Neural cell (in vitro differentiated cells): ENCODE measurements around the gene DPF1. TPM values are rescaled to one million over a fixed set of nuclear protein-coding genes. Genes with fewer than 3 reads are reported as not detected.
A peak's percentile ranks its signal among the peaks of the same experiment; 100 is the strongest.

ENCODE experiments used
- H2AFZ ChIP-seq: fragments of 200-600, 300-800 bp; sonication (generic), shearing (Covaris generic); 2 replicates; pipeline ENCODE4 v1.6.0; 2014; ENCODE audit warnings: low read depth, mild to moderate bottlenecking, antibody characterized with exemption, low read length, moderate library complexity
- H3F3A ChIP-seq: fragments of 200-600 bp; shearing (Covaris generic); 2 replicates; pipeline ENCODE4 v1.6.1; 2016; ENCODE audit warnings: mild to moderate bottlenecking, moderate library complexity, mixed read lengths, antibody characterized with exemption, low read length; ENCODE audit not compliant: insufficient read depth, poor library complexity, severe bottlenecking
- H3K27ac ChIP-seq: fragments of 200-600, 300-800 bp; sonication (generic), shearing (Covaris generic); 2 replicates; pipeline ENCODE4 v1.5.1; 2014; ENCODE audit warnings: mild to moderate bottlenecking, low read length, moderate library complexity
- H3K27me3 ChIP-seq: fragments of 300-800, 200-600 bp; sonication (generic), shearing (Covaris generic); 2 replicates; pipeline ENCODE4 v1.6.0; 2014; ENCODE audit warnings: mild to moderate bottlenecking, low read depth, low read length, moderate library complexity; ENCODE audit not compliant: insufficient read depth
- H3K36me3 ChIP-seq: fragments of 300-800, 200-600 bp; sonication (generic), shearing (Covaris generic); 2 replicates; pipeline ENCODE4 v1.5.1; 2014; ENCODE audit warnings: mild to moderate bottlenecking, antibody characterized with exemption, low read length, moderate library complexity; ENCODE audit not compliant: insufficient read depth
- H3K4me2 ChIP-seq: fragments of 300-800, 200-600 bp; sonication (generic), shearing (Covaris generic); 2 replicates; pipeline ENCODE4 v1.6.0; 2014; ENCODE audit warnings: mild to moderate bottlenecking, low read length
- H3K4me3 ChIP-seq: fragments of 300-800, 200-600 bp; sonication (generic), shearing (Covaris generic); 2 replicates; pipeline ENCODE4 v1.5.1; 2014; ENCODE audit warnings: mild to moderate bottlenecking, low read length, moderate library complexity
- H3K79me2 ChIP-seq: fragments of 200-600 bp; shearing (Covaris generic); replicated peaks from 2 replicates; pipeline ENCODE4 v1.6.0; 2014; ENCODE audit warnings: mild to moderate bottlenecking, low read length, moderate library complexity; ENCODE audit not compliant: insufficient read depth
- H3K9ac ChIP-seq: fragments of 300-800, 200-600 bp; sonication (generic), shearing (Covaris generic); 2 replicates; pipeline ENCODE4 v1.6.1; 2016; ENCODE audit warnings: mild to moderate bottlenecking, low read length, mixed read lengths
- H3K9me2 ChIP-seq: fragments of 200-600 bp; shearing (Covaris generic); 2 replicates; pipeline ENCODE4 v1.6.1; 2016; ENCODE audit warnings: mild to moderate bottlenecking, low read length, mixed read lengths; ENCODE audit not compliant: insufficient read depth
- H3K9me3 ChIP-seq: fragments of 200-600, 300-800 bp; sonication (generic), shearing (Covaris generic); 2 replicates; pipeline ENCODE4 v1.6.1; 2016; ENCODE audit warnings: mild to moderate bottlenecking, mixed run types, low read length, moderate library complexity, mixed read lengths
- H4K20me1 ChIP-seq: fragments of 200-600 bp; shearing (Covaris generic); 2 replicates; pipeline ENCODE4 v1.6.1; 2016; ENCODE audit warnings: mild to moderate bottlenecking, mixed run types; ENCODE audit not compliant: insufficient read depth
- EP300 ChIP-seq: fragments of 450-650 bp; conservative IDR thresholded peaks from 2 replicates; pipeline ENCODE4 v1.6.1; 2014; ENCODE audit warnings: antibody characterized with exemption, mild to moderate bottlenecking, moderate library complexity; ENCODE audit not compliant: poor library complexity, severe bottlenecking
- EZH2 ChIP-seq: fragments of 200-600, 300-800 bp; shearing (Covaris generic), sonication (generic); IDR thresholded peaks from 2 replicates; pipeline ENCODE4 v1.6.1; 2014; ENCODE audit warnings: antibody characterized with exemption, low read length, borderline replicate concordance, mild to moderate bottlenecking; ENCODE audit not compliant: insufficient read depth, poor library complexity, severe bottlenecking
- MXI1 ChIP-seq: fragments of 450-650 bp; conservative IDR thresholded peaks from 2 replicates; pipeline ENCODE4 v1.6.1; 2014; ENCODE audit warnings: antibody characterized with exemption, mild to moderate bottlenecking; ENCODE audit not compliant: poor library complexity, severe bottlenecking
- POLR2AphosphoS5 ChIP-seq: IDR thresholded peaks from 2 replicates; pipeline ENCODE4 v1.6.1; 2012
- RAD21 ChIP-seq: fragments of 450-650 bp; conservative IDR thresholded peaks from 2 replicates; pipeline ENCODE4 v1.6.1; 2014; ENCODE audit warnings: antibody characterized with exemption, mild to moderate bottlenecking, moderate library complexity
- REST ChIP-seq: IDR thresholded peaks from 2 replicates; pipeline ENCODE4 v1.6.1; 2012; ENCODE audit warnings: borderline replicate concordance
- SMC3 ChIP-seq: fragments of 450-650 bp; conservative IDR thresholded peaks from 2 replicates; pipeline ENCODE4 v1.6.1; 2014; ENCODE audit warnings: antibody characterized with exemption, mild to moderate bottlenecking, moderate library complexity; ENCODE audit not compliant: poor library complexity
- TAF1 ChIP-seq: IDR thresholded peaks from 2 replicates; pipeline ENCODE4 v1.6.1; 2012; ENCODE audit warnings: low read depth
- polyA plus RNA-seq: library from polyadenylated mRNA; depleted of rRNA; stranded (reverse); fragments of >200 nt; gene quantifications from 2 replicates; pipeline ENCODE4 v1.2.3, GENCODE V29; 2014
- TF ChIP-seq, protein P1 (sequence below): fragments of 450-650 bp; IDR thresholded peaks from 2 replicates; pipeline ENCODE4 v1.5.1; 2014; ENCODE audit warnings: antibody characterized with exemption, mild to moderate bottlenecking, moderate library complexity; ENCODE audit not compliant: poor library complexity, severe bottlenecking

The DPF1 gene
- polyA plus RNA-seq, 1 donor from 2014 or later, result 118 TPM

GRCh38 chr19:38213911-38214625, 10.0 kb downstream of the DPF1 start (continued):
- TF ChIP-seq, protein P1, sequence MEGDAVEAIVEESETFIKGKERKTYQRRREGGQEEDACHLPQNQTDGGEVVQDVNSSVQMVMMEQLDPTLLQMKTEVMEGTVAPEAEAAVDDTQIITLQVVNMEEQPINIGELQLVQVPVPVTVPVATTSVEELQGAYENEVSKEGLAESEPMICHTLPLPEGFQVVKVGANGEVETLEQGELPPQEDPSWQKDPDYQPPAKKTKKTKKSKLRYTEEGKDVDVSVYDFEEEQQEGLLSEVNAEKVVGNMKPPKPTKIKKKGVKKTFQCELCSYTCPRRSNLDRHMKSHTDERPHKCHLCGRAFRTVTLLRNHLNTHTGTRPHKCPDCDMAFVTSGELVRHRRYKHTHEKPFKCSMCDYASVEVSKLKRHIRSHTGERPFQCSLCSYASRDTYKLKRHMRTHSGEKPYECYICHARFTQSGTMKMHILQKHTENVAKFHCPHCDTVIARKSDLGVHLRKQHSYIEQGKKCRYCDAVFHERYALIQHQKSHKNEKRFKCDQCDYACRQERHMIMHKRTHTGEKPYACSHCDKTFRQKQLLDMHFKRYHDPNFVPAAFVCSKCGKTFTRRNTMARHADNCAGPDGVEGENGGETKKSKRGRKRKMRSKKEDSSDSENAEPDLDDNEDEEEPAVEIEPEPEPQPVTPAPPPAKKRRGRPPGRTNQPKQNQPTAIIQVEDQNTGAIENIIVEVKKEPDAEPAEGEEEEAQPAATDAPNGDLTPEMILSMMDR, result no peak
- TF ChIP-seq EP300 (no peak), RAD21 (no peak)

GRCh38 chr19:38213469-38213868, 10.6 kb downstream of the DPF1 start:
- H3K4me2 ChIP-seq, result no peak overlapping the region
- H3K27me3 ChIP-seq, result no peaks in the 10 kb centered on the region
- no peaks in the 10 kb centered on the region for H3F3A ChIP-seq
- H3K79me2 ChIP-seq, result no peaks in the 10 kb centered on the region
- TF ChIP-seq, protein P1, result no peak
- TF ChIP-seq EZH2, result no peak
- no peak for TF ChIP-seq EP300
- no peak for TF ChIP-seq RAD21
- no peaks in the 10 kb centered on the region for H3K9me2 ChIP-seq
- no peak overlapping the region for H2AFZ ChIP-seq
- H4K20me1 ChIP-seq, result no peaks in the 10 kb centered on the region
- H3K4me3 ChIP-seq, result no peak overlapping the region
- H3K27ac ChIP-seq, result no peak overlapping the region
- H3K9ac ChIP-seq, result no peak overlapping the region
- no peaks in the 10 kb centered on the region for H3K9me3 ChIP-seq
- no peaks in the 10 kb centered on the region for H3K36me3 ChIP-seq

GRCh38 chr19:38211766-38212165, 12.3 kb downstream of the DPF1 start:
- H3K4me3 ChIP-seq, result peak overlapping the region; percentile 65
- no peak overlapping the region for H3K4me2 ChIP-seq
- no peak overlapping the region for H2AFZ ChIP-seq
- H3K9me3 ChIP-seq, result no peaks in the 10 kb centered on the region
- H4K20me1 ChIP-seq, result no peaks in the 10 kb centered on the region
- peak overlapping the region; percentile 79 for H3K9ac ChIP-seq
- H3K9me2 ChIP-seq, result no peaks in the 10 kb centered on the region
- no peaks in the 10 kb centered on the region for H3K27me3 ChIP-seq
- no peaks in the 10 kb centered on the region for H3F3A ChIP-seq
- TF ChIP-seq SMC3 (no peak), EZH2 (no peak), POLR2AphosphoS5 (no peak), RAD21 (no peak), TAF1 (no peak), REST (no peak), EP300 (no peak), MXI1 (no peak)
- TF ChIP-seq, protein P1, result no peak
- H3K27ac ChIP-seq, result peak overlapping the region; percentile 98
- no peaks in the 10 kb centered on the region for H3K36me3 ChIP-seq
- H3K79me2 ChIP-seq, result no peaks in the 10 kb centered on the region
